SK-N-SH (cell line): ENCODE measurements around the gene ADORA2A.

ENCODE experiments used
- EP300 ChIP-seq, 2 experiments: IDR thresholded peaks; 2 replicates each; pipeline versions ENCODE4 v1.4.0 to v1.6.1; 2012; ENCODE audit warnings: borderline replicate concordance in 1 of 2, low read depth in 1 of 2, low read length in 1 of 2
- FOXM1 ChIP-seq: IDR thresholded peaks from 2 replicates; pipeline ENCODE4 v1.4.0; 2012; ENCODE audit warnings: low read depth, mild to moderate bottlenecking
- MEF2A ChIP-seq: IDR thresholded peaks from 2 replicates; pipeline ENCODE4 v1.4.0; 2012; ENCODE audit warnings: low read depth, borderline replicate concordance
- POLR2AphosphoS5 ChIP-seq: IDR thresholded peaks from 2 replicates; pipeline ENCODE4 v1.6.1; 2012; ENCODE audit warnings: low read depth, low read length
- TAF1 ChIP-seq: IDR thresholded peaks from 2 replicates; pipeline ENCODE4 v1.6.1; 2012; ENCODE audit warnings: low read depth, mild to moderate bottlenecking, low read length, moderate library complexity, borderline replicate concordance
- TF ChIP-seq, protein P1 (sequence below): IDR thresholded peaks from 2 replicates; pipeline ENCODE4; 2012
- TF ChIP-seq, protein P2 (sequence below): fragments of 200-600 bp; sonication (generic); IDR thresholded peaks from 2 replicates; pipeline ENCODE4 v1.6.1; 2017; ENCODE audit warnings: antibody characterized with exemption, mild to moderate bottlenecking, moderate library complexity
- TF ChIP-seq, protein P3 (sequence below): fragments of 150-350 bp; IDR thresholded peaks from 2 replicates; pipeline ENCODE4 v1.6.1; 2017; ENCODE audit warnings: antibody characterized with exemption, low read length, low read depth, borderline replicate concordance

DNA sequence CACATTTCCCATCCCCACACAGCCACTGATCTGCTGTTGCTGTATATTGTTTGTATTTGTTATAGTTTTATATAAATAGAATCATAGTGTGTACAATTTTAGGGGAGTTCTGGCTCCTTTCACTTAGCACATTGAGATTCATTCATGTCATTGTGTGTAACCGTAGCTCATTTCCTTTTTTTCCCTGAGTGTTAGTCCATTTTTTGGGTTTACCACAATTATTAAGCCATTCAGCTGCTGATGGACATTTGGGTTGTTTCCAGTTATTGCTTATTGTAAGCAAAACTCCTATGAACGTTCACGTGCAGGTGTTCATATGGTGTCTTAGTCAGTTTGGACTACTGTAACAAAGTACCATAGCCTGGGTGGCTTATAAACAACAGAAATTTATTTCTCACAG lies 33.6 kb upstream of the ADORA2A start:
- TF ChIP-seq POLR2AphosphoS5 (no peak), MEF2A (no peak), TAF1 (no peak), FOXM1 (no peak), EP300 (IDR thresholded peaks at IDR 0.05; ENCODE audit: borderline replicate concordance in 1 of 2, low read depth in 1 of 2, low read length in 1 of 2) (no peak)
- TF ChIP-seq, protein P1, sequence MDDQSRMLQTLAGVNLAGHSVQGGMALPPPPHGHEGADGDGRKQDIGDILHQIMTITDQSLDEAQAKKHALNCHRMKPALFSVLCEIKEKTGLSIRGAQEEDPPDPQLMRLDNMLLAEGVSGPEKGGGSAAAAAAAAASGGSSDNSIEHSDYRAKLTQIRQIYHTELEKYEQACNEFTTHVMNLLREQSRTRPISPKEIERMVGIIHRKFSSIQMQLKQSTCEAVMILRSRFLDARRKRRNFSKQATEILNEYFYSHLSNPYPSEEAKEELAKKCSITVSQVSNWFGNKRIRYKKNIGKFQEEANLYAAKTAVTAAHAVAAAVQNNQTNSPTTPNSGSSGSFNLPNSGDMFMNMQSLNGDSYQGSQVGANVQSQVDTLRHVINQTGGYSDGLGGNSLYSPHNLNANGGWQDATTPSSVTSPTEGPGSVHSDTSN = no peak
- TF ChIP-seq, protein P2, sequence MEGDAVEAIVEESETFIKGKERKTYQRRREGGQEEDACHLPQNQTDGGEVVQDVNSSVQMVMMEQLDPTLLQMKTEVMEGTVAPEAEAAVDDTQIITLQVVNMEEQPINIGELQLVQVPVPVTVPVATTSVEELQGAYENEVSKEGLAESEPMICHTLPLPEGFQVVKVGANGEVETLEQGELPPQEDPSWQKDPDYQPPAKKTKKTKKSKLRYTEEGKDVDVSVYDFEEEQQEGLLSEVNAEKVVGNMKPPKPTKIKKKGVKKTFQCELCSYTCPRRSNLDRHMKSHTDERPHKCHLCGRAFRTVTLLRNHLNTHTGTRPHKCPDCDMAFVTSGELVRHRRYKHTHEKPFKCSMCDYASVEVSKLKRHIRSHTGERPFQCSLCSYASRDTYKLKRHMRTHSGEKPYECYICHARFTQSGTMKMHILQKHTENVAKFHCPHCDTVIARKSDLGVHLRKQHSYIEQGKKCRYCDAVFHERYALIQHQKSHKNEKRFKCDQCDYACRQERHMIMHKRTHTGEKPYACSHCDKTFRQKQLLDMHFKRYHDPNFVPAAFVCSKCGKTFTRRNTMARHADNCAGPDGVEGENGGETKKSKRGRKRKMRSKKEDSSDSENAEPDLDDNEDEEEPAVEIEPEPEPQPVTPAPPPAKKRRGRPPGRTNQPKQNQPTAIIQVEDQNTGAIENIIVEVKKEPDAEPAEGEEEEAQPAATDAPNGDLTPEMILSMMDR = no peak
- TF ChIP-seq, protein P3, sequence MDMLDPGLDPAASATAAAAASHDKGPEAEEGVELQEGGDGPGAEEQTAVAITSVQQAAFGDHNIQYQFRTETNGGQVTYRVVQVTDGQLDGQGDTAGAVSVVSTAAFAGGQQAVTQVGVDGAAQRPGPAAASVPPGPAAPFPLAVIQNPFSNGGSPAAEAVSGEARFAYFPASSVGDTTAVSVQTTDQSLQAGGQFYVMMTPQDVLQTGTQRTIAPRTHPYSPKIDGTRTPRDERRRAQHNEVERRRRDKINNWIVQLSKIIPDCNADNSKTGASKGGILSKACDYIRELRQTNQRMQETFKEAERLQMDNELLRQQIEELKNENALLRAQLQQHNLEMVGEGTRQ = no peak
